IMR-90 (cell line): ENCODE results near the gene MYO10.

Experiments used
- CEBPB ChIP-seq: IDR thresholded peaks from 2 replicates; pipeline ENCODE4 v1.6.1; 2012; ENCODE audit warnings: low read depth, low read length, improper control_type of control experiment
- CTCF ChIP-seq: conservative IDR thresholded peaks from 2 replicates; pipeline ENCODE4 v1.5.1; 2012; ENCODE audit warnings: mild to moderate bottlenecking, low read depth, low read length, improper control_type of control experiment
- ELK1 ChIP-seq: fragments of 150-350 bp; IDR thresholded peaks from 2 replicates; pipeline ENCODE4 v1.6.1; 2016; ENCODE audit warnings: low read depth, mild to moderate bottlenecking, low read length, moderate library complexity, borderline replicate concordance
- FOS ChIP-seq: fragments of 150-350 bp; IDR thresholded peaks from 2 replicates; pipeline ENCODE4 v1.6.1; 2016; ENCODE audit warnings: low read depth, low read length
- MAFK ChIP-seq: IDR thresholded peaks from 2 replicates; pipeline ENCODE4 v1.6.1; 2012; ENCODE audit warnings: low read depth, low read length, improper control_type of control experiment
- POLR2A ChIP-seq: IDR thresholded peaks from 2 replicates; pipeline ENCODE4 v1.6.1; 2012; ENCODE audit warnings: mild to moderate bottlenecking, low read depth, low read length
- RAD21 ChIP-seq: IDR thresholded peaks from 2 replicates; pipeline ENCODE4 v1.6.1; 2012; ENCODE audit warnings: low read length, improper control_type of control experiment
- RFX5 ChIP-seq: IDR thresholded peaks from 2 replicates; pipeline ENCODE4 v1.8.0; 2012; ENCODE audit warnings: low read depth, mild to moderate bottlenecking, low read length, moderate library complexity
- SMC3 ChIP-seq: fragments of 150-350 bp; IDR thresholded peaks from 2 replicates; pipeline ENCODE4 v1.6.1; 2016; ENCODE audit warnings: low read depth, mild to moderate bottlenecking, antibody characterized with exemption, low read length, moderate library complexity
- USF2 ChIP-seq: fragments of 150-350 bp; IDR thresholded peaks from 2 replicates; pipeline ENCODE4 v1.6.1; 2017; ENCODE audit warnings: mild to moderate bottlenecking, antibody characterized with exemption, low read length, low read depth

- TF ChIP-seq RFX5 (no peak), MAFK (no peak), CTCF (no peak), RAD21 (no peak), POLR2A (no peak), ELK1 (no peak), USF2 (no peak), SMC3 (no peak), FOS (no peak), CEBPB (no peak)
These were observed 270.5 kb downstream of the MYO10 start for GRCh38 chr5:16665601-16666000.
